Coronary artery (tissue), 2 donors: ENCODE results near the gene ZNFX1.
"Not testable (repeated sequence)": the region's sequence is repeated elsewhere in the genome, so short reads cannot be mapped to it uniquely, and the experiment has no call there.

Experiments
- DNase-seq: peaks from one replicate; pipeline ENCODE4 v3.0.0-alpha.2; 2017; ENCODE audit warnings: low spot score
- H3K27ac ChIP-seq, 2 donors: fragments of 200-600 bp; sonication (generic); one replicate each; pipeline ENCODE4 v1.5.1; 2016 to 2019
- H3K4me3 ChIP-seq: fragments of 200-600 bp; sonication (generic); 2 replicates; pipeline ENCODE4 v1.5.1; 2016; ENCODE audit warnings: mild to moderate bottlenecking, moderate library complexity
- CTCF ChIP-seq: fragments of 200-600 bp; sonication (generic); IDR thresholded peaks from one replicate; pipeline ENCODE4 v1.5.1; 2019; ENCODE audit warnings: antibody characterized with exemption

ZNFX1 gene

GRCh38 chr20:49310705-49311104 is 32.8 kb upstream of the ZNFX1 start:
- no peak for TF ChIP-seq CTCF
- H3K4me3 ChIP-seq, result no peak overlapping the region
- DNase-seq, result no peak
- H3K27ac ChIP-seq, result no peak overlapping the region

- Histone ChIP-seq H3K27ac (no peak overlapping the region), H3K4me3 (no peak overlapping the region)
- no peak for DNase-seq
- TF ChIP-seq CTCF, result no peak
Observed at GRCh38 chr20:49308875-49309274, 31.0 kb upstream of the ZNFX1 start.

GRCh38 chr20:49306903-49307620 is 29.2 kb upstream of the ZNFX1 start:
- H3K4me3 ChIP-seq, result no peak overlapping the region
- TF ChIP-seq CTCF, result no peak
- no peak for DNase-seq
- H3K27ac ChIP-seq, result no peak overlapping the region

GRCh38 chr20:49303065-49303552 is 25.3 kb upstream of the ZNFX1 start:
- Histone ChIP-seq H3K4me3 (no peak overlapping the region), H3K27ac (peak overlapping the region in 1 of 2 donors; percentile 54)
- no peak for DNase-seq
- no peak for TF ChIP-seq CTCF

GRCh38 chr20:49297605-49298530 is 20.0 kb upstream of the ZNFX1 start:
- no peak for TF ChIP-seq CTCF
- no peak overlapping the region for H3K4me3 ChIP-seq
- H3K27ac ChIP-seq, result no peak overlapping the region
- DNase-seq, result no peak

GRCh38 chr20:49294002-49294654 is 16.3 kb upstream of the ZNFX1 start:
- not testable (repeated sequence) for DNase-seq, H3K27ac ChIP-seq

GRCh38 chr20:49293122-49293521 is 15.3 kb upstream of the ZNFX1 start:
- no peak for DNase-seq
- Histone ChIP-seq H3K4me3 (no peak overlapping the region), H3K27ac (no peak overlapping the region)
- no peak for TF ChIP-seq CTCF

More at GRCh38 chr20:49294002-49294654, 16.3 kb upstream of the ZNFX1 start:
- not testable (repeated sequence) for H3K4me3 ChIP-seq
